ENCODE results near the gene TMEM266.
"Not testable (repeated sequence)": the region's sequence is repeated elsewhere in the genome, so short reads cannot be mapped to it uniquely, and the experiment has no call there.

Gene TMEM266

DNA sequence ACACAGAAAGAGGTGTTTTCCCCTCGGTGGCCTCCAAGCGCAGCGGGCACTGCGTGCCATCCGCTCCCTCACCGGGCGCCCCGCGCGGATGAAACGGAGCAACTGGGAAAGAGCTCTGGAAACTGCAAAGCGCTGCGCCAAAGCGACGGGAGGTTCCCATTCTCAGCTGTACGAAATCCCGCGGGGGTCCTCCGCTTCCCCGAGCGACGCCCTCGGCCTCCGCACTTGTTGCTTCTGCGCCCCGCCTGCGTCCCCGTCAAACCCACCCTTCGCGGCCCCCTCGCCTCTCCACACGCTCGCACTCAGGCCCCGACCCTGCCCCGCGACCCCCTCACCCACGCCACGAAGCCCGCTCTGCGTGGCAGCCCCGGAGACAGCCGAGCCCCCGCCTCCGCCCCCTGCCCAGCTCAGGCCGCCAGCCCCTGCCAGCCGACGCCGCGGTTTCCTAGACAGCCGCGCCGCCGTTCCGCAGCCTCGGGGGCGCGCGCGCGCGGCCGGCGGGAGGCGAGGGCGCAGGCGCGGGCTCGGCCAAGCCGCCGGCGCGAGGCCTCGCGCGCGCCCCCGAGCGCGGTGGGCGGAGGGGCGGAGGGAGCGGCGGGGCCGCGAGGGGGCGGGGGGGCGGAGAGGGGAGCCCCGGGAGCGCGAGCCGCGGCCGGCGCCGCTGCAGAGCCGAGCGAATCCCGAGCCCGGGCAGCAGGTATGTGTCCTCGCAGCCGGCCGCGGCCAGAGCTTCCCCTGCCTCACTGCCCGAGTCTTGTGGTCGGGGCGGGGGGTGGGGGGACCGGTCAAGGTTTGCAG is at the start of gene TMEM266:
Gene TMEM266 (plus strand): TSS at position 666 of the 798 bp plus-strand sequence. CDS start 74,279 bp downstream, outside the sequence.
- no peak within 1 kb of the TSS for H3K27ac ChIP-seq (ENCODE audit: low read depth, low read length)
- H3K9ac ChIP-seq (ENCODE audit: low read length): peak within 1 kb of the TSS; percentile 28; the same call in 1 of the 2 replicates
- H4K20me1 ChIP-seq (ENCODE audit: low read depth, low read length): no peaks in the 10 kb centered on the region
- H3K27me3 ChIP-seq (ENCODE audit: low read length): no peaks in the 10 kb centered on the region
- no peaks in the 10 kb centered on the region for H3K9me2 ChIP-seq (replicated peaks; ENCODE audit: insufficient read depth, low read length)
- no peaks in the 10 kb centered on the region for H3K36me3 ChIP-seq (ENCODE audit: low read length)
- no peak within 1 kb of the TSS for H2AFZ ChIP-seq (ENCODE audit: low read depth, low read length, severe bottlenecking)
- no peaks in the 10 kb centered on the region for H3K9me3 ChIP-seq (ENCODE audit: insufficient read depth, low read length)
- no peak for TF ChIP-seq EZH2phosphoT487 (conservative IDR thresholded peaks at IDR 0.05; ENCODE audit: low read length)
- TF ChIP-seq, protein P1, sequence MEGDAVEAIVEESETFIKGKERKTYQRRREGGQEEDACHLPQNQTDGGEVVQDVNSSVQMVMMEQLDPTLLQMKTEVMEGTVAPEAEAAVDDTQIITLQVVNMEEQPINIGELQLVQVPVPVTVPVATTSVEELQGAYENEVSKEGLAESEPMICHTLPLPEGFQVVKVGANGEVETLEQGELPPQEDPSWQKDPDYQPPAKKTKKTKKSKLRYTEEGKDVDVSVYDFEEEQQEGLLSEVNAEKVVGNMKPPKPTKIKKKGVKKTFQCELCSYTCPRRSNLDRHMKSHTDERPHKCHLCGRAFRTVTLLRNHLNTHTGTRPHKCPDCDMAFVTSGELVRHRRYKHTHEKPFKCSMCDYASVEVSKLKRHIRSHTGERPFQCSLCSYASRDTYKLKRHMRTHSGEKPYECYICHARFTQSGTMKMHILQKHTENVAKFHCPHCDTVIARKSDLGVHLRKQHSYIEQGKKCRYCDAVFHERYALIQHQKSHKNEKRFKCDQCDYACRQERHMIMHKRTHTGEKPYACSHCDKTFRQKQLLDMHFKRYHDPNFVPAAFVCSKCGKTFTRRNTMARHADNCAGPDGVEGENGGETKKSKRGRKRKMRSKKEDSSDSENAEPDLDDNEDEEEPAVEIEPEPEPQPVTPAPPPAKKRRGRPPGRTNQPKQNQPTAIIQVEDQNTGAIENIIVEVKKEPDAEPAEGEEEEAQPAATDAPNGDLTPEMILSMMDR (IDR thresholded peaks at IDR 0.05; ENCODE audit: insufficient read depth, low read length, poor library complexity, severe bottlenecking): no peak
- peak within 1 kb of the TSS; percentile 74 for H3K4me2 ChIP-seq (ENCODE audit: low read depth, low read length, poor library complexity, severe bottlenecking)
- no peaks in the 10 kb centered on the region for H3F3A ChIP-seq (ENCODE audit: insufficient read depth)
- H3K79me2 ChIP-seq (ENCODE audit: insufficient read depth, low read length): no peaks in the 10 kb centered on the region
- peak within 1 kb of the TSS; percentile 52 for H3K4me3 ChIP-seq (ENCODE audit: insufficient read depth, low read length, poor library complexity, severe bottlenecking)

GRCh38 chr15:76010613-76011012 is 49.2 kb upstream of the TMEM266 start:
- TF ChIP-seq EZH2phosphoT487 (conservative IDR thresholded peaks at IDR 0.05; ENCODE audit: low read length): no peak
- TF ChIP-seq, protein P1 (IDR thresholded peaks at IDR 0.05; ENCODE audit: insufficient read depth, low read length, poor library complexity, severe bottlenecking): no peak
- H3K4me2 ChIP-seq (ENCODE audit: low read depth, low read length, poor library complexity, severe bottlenecking): no peak overlapping the region
- H3K27me3 ChIP-seq (ENCODE audit: low read length): no peaks in the 10 kb centered on the region
- no peak overlapping the region for H3K9ac ChIP-seq (ENCODE audit: low read length)
- no peaks in the 10 kb centered on the region for H3K9me3 ChIP-seq (ENCODE audit: insufficient read depth, low read length)
- no peak overlapping the region for H2AFZ ChIP-seq (ENCODE audit: low read depth, low read length, severe bottlenecking)
- H3K9me2 ChIP-seq (replicated peaks; ENCODE audit: insufficient read depth, low read length): no peaks in the 10 kb centered on the region
- no peaks in the 10 kb centered on the region for H4K20me1 ChIP-seq (ENCODE audit: low read depth, low read length)
- H3K4me3 ChIP-seq (ENCODE audit: insufficient read depth, low read length, poor library complexity, severe bottlenecking): no peak overlapping the region
- no peaks in the 10 kb centered on the region for H3K79me2 ChIP-seq (ENCODE audit: insufficient read depth, low read length)
- no peaks in the 10 kb centered on the region for H3K36me3 ChIP-seq (ENCODE audit: low read length)
- H3F3A ChIP-seq (ENCODE audit: insufficient read depth): no peaks in the 10 kb centered on the region
- H3K27ac ChIP-seq (ENCODE audit: low read depth, low read length): no peak overlapping the region

DNA sequence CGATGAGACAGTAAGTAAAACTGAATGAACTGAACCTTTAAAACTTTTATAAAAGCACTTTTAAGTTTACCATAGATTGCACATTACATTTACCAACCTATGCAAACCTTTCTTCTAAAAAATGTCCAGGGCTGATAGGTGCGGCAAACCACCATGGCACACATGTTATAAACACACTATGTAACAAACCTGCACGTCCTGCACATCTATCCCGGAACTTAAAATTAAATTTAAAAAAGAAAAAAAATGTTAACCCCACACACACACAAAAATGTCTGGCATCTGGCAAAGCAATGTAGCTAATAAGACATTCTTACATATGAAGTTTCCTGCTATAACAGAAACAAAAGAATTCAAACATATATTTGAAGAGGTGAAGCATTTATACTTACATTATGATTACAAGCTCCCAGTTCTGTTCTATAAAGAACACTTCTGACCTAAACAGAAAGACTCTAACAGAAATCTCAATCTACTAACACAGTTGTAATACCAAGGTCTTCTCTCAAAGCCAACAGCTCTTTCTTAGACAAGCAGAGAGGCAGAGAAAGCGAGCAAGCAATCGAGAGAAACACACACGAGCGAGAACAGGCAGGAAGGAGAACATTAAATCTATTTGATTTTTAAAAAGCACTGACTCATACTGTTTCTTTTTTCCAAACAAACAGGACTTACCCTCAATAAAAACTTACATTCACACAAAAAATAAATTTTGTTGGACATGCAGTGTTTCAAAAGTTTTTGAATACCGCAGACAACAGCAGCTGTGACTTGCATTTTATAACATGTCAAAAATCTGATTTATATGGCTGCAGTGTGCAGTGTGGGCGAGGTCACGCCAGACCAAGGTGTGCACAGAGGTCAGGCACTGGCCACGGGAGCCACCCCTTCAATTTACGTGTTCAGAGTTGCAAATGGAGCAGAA is 47.9 kb upstream of the TMEM266 start, which contains the start of gene NRG4:
Gene NRG4 (minus strand): TSS at position 798 of the 925 bp plus-strand sequence. CDS start 1,194 bp downstream, outside the sequence.
- H3K4me2 ChIP-seq (ENCODE audit: low read depth, low read length, poor library complexity, severe bottlenecking): no peak within 1 kb of the TSS
- H3K9me3 ChIP-seq (ENCODE audit: insufficient read depth, low read length): no peaks in the 10 kb centered on the region
- no peaks in the 10 kb centered on the region for H3F3A ChIP-seq (ENCODE audit: insufficient read depth)
- no peaks in the 10 kb centered on the region for H4K20me1 ChIP-seq (ENCODE audit: low read depth, low read length)
- H3K27me3 ChIP-seq (ENCODE audit: low read length): no peaks in the 10 kb centered on the region
- no peak within 1 kb of the TSS for H3K27ac ChIP-seq (ENCODE audit: low read depth, low read length)
- no peaks in the 10 kb centered on the region for H3K79me2 ChIP-seq (ENCODE audit: insufficient read depth, low read length)
- peak within 1 kb of the TSS; percentile 2 for H2AFZ ChIP-seq (ENCODE audit: low read depth, low read length, severe bottlenecking)
- no peak for TF ChIP-seq EZH2phosphoT487 (conservative IDR thresholded peaks at IDR 0.05; ENCODE audit: low read length)
- TF ChIP-seq, protein P1 (IDR thresholded peaks at IDR 0.05; ENCODE audit: insufficient read depth, low read length, poor library complexity, severe bottlenecking): no peak
- H3K9ac ChIP-seq (ENCODE audit: low read length): no peak within 1 kb of the TSS
- no peak within 1 kb of the TSS for H3K4me3 ChIP-seq (ENCODE audit: insufficient read depth, low read length, poor library complexity, severe bottlenecking)
- no peaks in the 10 kb centered on the region for H3K9me2 ChIP-seq (replicated peaks; ENCODE audit: insufficient read depth, low read length)
- H3K36me3 ChIP-seq (ENCODE audit: low read length): no peaks in the 10 kb centered on the region

GRCh38 chr15:76013470-76013869 is 46.3 kb upstream of the TMEM266 start:
- H3K79me2 ChIP-seq (ENCODE audit: insufficient read depth, low read length); H3K36me3 ChIP-seq (ENCODE audit: low read length); H3K9me3 ChIP-seq (ENCODE audit: insufficient read depth, low read length); H3K9ac ChIP-seq (ENCODE audit: low read length); H2AFZ ChIP-seq (ENCODE audit: low read depth, low read length, severe bottlenecking); H3K9me2 ChIP-seq (replicated peaks; ENCODE audit: insufficient read depth, low read length); H3F3A ChIP-seq (ENCODE audit: insufficient read depth); H3K4me3 ChIP-seq (ENCODE audit: insufficient read depth, low read length, poor library complexity, severe bottlenecking); H3K27ac ChIP-seq (ENCODE audit: low read depth, low read length); H4K20me1 ChIP-seq (ENCODE audit: low read depth, low read length); H3K27me3 ChIP-seq (ENCODE audit: low read length); H3K4me2 ChIP-seq (ENCODE audit: low read depth, low read length, poor library complexity, severe bottlenecking): not testable (repeated sequence)
